Glomerular visceral epithelial cell (primary cell): ENCODE data around the gene BLOC1S3.

Experiments used
- DNase-seq: peaks from one replicate; pipeline ENCODE4 v3.0.0-alpha.2; 2016; ENCODE audit errors: extremely low spot score

BLOC1S3 gene

GRCh38 chr19:45161738-45162607 lies 16.6 kb upstream of the BLOC1S3 start:
- DNase-seq = peak; percentile 28

- DNase-seq = no peak
These were observed 15.9 kb upstream of the BLOC1S3 start for GRCh38 chr19:45162608-45163143.

DNA sequence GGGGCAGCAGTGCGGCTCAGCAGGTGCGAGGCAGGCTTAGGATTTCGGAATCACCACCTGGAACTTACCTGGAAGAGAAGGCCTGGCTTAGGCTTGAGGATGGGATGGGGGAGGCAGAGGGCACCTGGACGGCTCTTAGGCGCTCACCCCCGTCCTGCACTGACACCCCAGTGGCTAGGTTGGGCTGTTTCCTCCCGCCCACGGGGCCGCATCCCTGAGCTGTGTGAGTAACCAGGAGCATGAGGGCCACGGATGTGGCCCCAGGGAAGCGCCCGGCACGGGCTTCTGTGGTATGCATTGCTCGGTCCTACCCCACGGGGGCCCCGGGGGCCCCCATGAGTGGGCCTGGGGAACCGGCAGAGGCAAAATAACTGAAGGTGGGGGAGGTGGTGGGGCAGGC lies 15.4 kb upstream of the BLOC1S3 start:
- no peak for DNase-seq

DNA sequence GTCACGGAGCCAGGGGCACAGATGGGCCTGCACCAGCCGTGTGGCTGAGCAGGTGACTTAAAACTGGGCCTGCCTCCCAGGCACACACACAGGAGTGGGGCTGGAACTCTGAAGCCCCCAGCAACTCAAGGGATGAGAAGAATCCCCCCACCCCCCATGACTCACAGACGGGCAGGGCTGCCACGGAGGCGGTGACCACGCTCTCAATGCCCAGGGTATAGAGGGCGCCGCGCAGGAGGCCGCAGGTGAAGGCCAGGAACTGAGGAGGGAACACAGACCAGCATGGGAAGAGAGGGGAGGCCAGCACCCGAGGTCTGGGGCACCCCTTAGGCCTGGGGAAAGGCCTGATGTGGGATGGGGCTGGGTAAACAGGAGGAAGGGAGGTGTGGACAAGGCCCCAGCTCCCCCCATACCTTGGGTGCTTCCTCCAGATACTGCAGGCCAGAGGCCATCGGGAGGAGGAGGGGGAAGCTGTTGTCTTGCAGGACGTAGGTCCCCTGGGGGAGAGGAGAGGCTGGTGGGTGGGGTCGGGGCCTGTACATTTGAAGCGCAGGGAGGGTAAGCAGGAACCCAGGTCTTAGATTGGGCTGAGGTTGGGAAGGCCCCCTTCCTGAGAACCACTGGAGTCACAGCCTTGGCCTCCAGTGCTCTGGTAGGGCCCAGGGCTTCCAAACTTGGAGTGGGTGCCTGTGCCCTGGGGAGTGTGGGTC lies 14.7 kb upstream of the BLOC1S3 start:
- DNase-seq = no peak

DNA sequence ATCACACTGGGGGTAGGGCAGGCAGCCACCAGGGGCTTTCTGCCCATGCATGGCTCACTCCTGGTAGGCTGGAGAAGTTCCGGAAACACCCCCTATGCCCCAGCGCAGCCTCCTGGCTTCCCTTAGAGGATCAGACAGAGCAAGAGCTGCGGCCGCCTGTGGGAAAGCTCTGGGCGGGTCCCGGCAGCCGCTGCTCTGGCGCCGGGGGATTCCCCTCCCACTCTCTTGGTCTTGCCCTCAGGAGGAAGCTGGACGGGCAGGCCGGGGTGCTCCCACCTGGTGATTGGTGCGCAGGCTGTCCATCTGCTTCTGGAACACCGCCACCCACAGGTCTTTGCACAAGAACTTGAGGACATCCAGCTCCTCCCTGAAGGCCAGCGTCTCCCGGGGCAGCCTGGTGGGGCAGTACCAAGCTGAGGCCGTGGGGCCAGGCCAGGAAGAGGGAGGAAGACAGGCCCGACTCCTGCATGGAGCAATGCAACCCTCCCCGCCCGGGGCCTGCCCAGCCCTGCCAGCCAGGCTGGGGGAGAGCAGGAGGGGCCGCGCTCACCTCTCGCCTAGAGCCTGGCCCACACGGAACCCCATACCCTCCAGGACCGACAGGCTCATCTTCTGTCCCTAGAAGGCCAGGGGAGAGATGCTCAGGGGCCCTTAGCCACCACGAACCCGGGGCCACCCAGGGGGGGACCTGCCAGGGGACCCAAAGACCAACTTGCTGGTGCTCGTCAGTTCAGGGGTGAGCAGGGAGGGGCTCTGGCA lies 13.8 kb upstream of the BLOC1S3 start:
- no peak for DNase-seq

DNA sequence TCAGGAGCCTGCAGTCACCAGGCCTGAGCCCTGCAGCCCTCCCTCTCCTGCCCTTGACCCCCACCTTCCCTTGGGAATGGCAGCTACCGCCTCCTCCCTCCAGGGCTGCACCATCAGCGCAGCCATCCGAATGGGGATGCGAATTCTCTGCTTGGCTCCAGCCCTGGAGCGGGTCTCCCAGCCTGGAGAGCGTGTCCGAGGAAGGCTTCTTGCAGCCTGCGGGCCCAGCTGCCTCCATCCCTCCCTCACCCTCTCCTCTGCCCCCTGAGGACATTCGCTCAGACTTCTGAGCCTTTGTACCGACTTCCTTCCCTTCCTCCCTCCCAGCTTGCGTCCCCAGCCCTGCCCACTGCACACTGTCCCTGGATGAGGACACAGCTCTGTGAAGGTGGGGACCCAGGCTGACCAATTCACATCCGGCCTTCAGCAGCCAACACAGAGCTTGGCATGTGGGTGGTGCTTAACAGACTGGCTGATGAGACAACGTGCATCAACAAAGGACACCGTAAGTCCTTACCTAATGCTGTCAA lies 11.8 kb upstream of the BLOC1S3 start:
- DNase-seq = no peak

- no peak for DNase-seq
These were observed 9.7 kb upstream of the BLOC1S3 start for GRCh38 chr19:45168767-45169351.

DNA sequence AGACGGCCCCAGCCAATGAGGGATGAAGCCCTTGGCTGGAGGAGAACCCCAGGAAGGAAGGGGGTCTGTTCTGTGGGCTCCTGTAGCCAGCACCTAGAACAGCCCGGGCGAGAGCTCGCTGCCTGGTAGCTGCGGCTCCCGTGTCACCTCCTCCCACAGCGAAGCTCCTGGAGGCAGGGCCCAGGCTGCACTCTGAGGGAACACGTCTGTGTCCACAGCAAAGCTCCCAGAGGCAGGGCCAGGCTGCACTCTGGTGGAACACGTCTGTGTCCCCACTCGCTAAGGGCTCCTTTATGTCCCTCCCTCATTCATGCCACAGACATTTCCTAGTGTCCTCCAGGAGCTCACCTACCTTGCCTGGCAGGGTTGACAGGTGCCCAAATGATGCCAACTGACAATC lies 9.0 kb upstream of the BLOC1S3 start:
- DNase-seq = no peak

DNA sequence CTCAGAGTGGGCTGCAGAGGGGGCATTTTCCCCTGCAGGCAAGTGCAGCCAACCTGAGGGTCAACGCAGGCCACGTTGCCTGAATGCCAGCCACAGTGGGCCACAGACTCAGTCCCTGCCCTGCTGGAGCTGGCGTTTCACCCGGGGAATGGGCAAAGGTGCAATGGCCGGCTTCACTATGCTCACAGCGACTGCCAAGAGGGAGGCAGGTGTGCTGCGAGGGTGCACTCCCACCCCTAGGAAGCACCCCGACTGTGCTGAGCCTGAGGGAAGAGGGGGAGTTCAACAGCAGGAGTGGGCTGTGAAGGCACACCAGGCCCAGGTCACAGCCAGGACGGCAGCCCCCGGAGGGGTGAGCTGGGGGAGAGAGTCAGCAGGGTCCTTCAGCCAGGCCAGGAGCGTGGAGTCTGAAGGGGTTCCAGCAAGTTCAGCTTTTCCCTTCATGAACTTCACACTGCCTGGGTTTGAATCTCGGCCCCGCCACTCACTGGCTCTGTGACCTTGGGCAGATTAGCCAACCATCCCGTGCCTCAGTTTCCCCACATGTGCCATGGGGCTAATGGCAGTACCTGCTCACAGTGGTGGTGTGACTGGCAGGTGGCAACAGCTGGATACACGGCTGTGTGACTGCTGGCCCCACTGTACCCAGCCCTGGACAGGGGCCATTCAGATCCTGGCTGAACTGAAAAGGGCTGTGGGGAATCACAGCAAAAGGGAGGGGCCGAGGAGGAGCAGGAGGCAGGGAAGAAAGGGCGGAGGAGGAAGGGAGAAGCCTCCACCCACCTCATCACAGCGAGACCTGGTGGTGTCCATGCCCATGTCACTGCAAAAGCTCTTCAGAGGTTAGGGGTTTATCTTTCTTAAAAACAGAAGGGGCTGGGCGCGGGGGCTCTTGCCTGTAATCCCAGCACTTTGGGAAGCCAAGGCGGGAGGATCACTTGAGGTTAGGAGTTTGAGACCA lies 8.2 kb upstream of the BLOC1S3 start:
- DNase-seq = no peak

- DNase-seq = no peak
These were observed 7.4 kb upstream of the BLOC1S3 start for GRCh38 chr19:45171211-45171623.

DNA sequence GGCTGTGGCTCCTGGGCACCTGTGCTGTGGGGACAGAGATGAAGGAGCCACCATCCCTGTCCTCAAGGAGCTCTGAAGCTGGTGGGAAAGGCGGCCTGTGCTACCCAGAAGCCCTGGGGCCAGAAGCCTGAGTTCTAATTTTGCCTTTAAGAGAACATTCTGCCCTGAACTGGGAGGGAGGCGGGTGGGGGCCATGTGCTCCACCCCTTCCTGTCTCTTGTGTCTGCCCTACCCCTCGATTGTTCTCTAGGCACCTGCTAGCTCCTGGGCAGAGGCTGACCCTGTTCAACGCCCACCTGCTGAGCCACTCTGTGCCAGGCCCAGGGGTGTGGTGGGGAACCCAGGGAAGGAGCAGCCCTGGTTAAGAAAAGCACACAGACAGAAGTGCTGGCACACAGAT lies 6.4 kb upstream of the BLOC1S3 start:
- DNase-seq = no peak

- DNase-seq = no peak
These were observed 5.9 kb upstream of the BLOC1S3 start for GRCh38 chr19:45172611-45173208.

DNA sequence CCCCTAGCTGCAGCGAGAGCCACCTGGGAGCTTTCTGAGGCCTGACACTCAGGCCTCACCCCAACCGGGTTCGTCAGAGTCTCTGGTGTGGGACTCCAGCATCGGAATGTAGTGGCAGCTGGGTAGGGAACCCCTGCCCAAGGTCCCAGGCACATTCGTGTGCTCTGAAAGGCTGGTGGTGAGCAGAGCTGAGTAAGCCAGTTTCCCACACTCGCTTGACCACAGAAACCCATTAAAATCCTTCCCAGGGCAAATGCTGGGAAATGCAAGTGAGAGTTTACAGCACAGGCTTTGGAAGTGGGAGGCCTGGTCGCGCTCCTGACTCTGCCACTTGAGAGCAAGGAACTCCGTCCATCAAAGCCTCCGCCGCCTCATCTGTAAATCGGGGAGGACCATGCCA lies 4.8 kb upstream of the BLOC1S3 start:
- peak; percentile 95 for DNase-seq

GRCh38 chr19:45175515-45176345 lies 2.9 kb upstream of the BLOC1S3 start:
- no peak for DNase-seq

DNA sequence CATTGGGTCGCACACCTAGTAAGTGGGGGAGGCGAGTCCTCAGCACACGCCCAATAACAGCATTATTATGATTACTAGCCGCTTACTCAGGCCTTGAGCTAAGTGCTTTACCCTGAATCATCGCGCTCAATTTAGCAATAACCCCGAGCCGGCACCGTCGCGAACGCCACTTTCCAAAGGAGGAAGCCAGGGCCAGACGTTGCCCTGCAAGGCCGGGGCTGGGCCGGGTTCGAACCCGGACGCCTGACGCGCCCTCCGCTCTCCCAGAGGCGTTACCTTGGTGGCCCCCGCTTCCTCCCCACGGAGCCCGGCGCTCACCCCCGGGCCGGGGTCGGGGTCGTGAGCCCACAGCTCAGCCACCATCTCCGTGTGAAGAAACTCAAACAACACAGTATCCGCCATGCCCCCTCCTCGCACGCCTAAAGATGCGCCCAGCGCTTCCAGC lies 745 bp upstream of the BLOC1S3 start, which contains the start of gene TRAPPC6A:
Gene TRAPPC6A, minus strand, starts transcription at position 421 of the 445 bp plus-strand sequence. Its CDS starts 19 bp downstream, at position 402.
- DNase-seq = peak; percentile 70

DNA sequence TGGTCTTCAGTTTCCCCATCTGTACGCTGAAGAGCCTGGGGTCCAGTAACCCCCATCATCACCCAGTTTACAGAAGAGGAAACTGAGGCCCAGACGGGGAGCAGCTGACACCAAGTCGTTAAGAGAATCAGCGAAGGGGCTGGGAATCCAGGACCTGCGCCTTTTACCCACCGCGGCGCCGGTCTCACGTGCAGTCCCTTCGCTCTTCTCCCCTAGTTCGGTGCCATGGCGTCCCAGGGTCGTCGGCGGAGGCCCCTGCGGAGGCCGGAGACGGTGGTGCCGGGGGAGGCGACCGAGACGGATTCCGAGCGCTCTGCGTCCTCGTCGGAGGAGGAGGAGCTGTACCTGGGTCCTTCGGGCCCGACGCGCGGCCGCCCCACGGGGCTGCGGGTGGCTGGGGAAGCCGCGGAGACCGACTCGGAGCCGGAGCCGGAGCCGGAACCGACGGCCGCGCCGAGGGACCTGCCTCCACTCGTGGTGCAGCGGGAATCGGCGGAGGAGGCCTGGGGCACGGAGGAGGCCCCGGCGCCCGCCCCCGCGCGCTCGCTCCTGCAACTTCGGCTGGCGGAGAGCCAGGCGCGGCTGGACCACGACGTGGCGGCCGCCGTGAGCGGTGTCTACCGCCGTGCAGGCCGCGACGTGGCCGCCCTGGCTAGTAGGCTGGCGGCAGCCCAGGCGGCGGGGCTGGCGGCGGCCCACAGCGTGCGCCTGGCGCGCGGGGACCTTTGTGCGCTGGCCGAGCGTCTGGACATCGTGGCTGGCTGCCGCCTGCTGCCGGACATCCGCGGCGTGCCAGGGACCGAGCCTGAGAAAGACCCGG lies 698 bp downstream of the BLOC1S3 start:
- peak; percentile 42 for DNase-seq

DNA sequence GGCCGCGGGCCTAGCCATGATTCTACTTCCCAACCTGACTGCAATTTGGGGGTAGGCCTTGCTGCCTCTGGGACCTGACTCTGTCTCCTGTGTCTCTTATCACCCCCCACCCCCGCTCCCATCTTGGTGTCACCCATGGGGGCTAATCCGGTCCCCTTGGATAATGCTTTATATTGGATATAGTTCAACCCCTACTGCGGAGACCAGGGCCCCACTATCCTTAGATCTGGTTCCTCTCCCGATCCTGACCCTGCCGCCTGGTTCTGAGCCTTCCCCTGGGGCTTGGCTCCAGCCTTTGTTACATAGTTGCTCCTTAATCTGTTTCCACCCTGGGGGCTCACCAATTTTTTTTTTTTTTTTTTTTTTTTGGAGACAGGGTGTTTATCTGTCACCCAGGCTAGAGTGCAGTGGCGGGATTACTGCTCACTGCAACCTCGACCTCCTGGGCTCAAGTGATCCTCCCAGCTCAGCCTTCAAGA lies 1.3 kb downstream of the BLOC1S3 start:
- no peak for DNase-seq

- DNase-seq = no peak
These were observed 2.4 kb downstream of the BLOC1S3 start for GRCh38 chr19:45180936-45181335.
